OCI-LY7 (cell line): ENCODE measurements around the gene PHF21B.

ENCODE experiments used
- EZH2phosphoT487 ChIP-seq: fragments of 200-600 bp; sonication (generic); IDR thresholded peaks from 2 replicates; pipeline ENCODE4 v1.6.1; 2018; ENCODE audit warnings: low read depth, borderline replicate concordance, mild to moderate bottlenecking, mixed run types, antibody characterized with exemption, low read length, moderate library complexity, mixed read lengths
- TF ChIP-seq, protein P1 (sequence below): fragments of 200-600 bp; sonication (generic); conservative IDR thresholded peaks from 2 replicates; pipeline ENCODE4 v1.5.1; 2014; ENCODE audit warnings: mild to moderate bottlenecking, antibody characterized with exemption, low read length, moderate library complexity, mixed read lengths

DNA sequence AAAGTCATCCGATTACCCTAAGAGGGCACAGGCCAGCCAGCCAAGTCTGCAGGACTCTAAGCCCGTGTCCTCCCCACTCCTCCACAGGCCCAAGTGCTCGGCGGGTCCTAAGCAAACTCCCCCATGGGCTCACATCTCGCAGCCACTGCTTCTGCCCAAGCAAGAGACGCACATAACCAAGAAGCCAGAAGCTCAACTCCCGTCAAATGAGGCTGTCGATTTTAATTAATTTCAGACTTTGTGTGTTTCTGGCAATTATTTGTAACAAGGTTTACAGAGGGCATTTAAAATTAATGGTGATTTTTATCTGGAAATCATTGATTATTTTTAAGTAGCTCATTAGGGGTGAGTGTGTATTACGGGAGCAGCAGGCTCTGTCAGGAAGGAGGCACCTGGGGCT, 27.4 kb downstream of the PHF21B start:
- TF ChIP-seq, protein P1, sequence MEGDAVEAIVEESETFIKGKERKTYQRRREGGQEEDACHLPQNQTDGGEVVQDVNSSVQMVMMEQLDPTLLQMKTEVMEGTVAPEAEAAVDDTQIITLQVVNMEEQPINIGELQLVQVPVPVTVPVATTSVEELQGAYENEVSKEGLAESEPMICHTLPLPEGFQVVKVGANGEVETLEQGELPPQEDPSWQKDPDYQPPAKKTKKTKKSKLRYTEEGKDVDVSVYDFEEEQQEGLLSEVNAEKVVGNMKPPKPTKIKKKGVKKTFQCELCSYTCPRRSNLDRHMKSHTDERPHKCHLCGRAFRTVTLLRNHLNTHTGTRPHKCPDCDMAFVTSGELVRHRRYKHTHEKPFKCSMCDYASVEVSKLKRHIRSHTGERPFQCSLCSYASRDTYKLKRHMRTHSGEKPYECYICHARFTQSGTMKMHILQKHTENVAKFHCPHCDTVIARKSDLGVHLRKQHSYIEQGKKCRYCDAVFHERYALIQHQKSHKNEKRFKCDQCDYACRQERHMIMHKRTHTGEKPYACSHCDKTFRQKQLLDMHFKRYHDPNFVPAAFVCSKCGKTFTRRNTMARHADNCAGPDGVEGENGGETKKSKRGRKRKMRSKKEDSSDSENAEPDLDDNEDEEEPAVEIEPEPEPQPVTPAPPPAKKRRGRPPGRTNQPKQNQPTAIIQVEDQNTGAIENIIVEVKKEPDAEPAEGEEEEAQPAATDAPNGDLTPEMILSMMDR = no peak
- no peak for TF ChIP-seq EZH2phosphoT487
